GM19351 (cell line): ENCODE results near the gene SLC22A23.

Source experiments
- ATAC-seq: cut with Tn5 transposase; IDR thresholded peaks from one replicate; pipeline ENCODE4 v1.9.1; 2021; ENCODE audit warnings: mild to moderate bottlenecking, moderate library complexity; ENCODE audit not compliant: unreplicated experiment

SLC22A23 gene

GRCh38 chr6:3289664-3290055, 167.2 kb downstream of the SLC22A23 start:
- no peak for ATAC-seq

GRCh38 chr6:3288711-3289663, 167.9 kb downstream of the SLC22A23 start:
- ATAC-seq, result no peak

GRCh38 chr6:3287976-3288707, 168.7 kb downstream of the SLC22A23 start:
- ATAC-seq, result no peak

GRCh38 chr6:3287308-3287707, 169.5 kb downstream of the SLC22A23 start:
- no peak for ATAC-seq

- ATAC-seq, result no peak
Observed at GRCh38 chr6:3286641-3287171, 170.1 kb downstream of the SLC22A23 start.

- no peak for ATAC-seq
Observed at GRCh38 chr6:3285732-3286131, 171.1 kb downstream of the SLC22A23 start.

- no peak for ATAC-seq
Observed at GRCh38 chr6:3285049-3285639, 171.7 kb downstream of the SLC22A23 start.

GRCh38 chr6:3284436-3284876, 172.4 kb downstream of the SLC22A23 start:
- ATAC-seq, result no peak

GRCh38 chr6:3283641-3284435, 173.0 kb downstream of the SLC22A23 start:
- ATAC-seq, result no peak

- ATAC-seq, result no peak
Observed at GRCh38 chr6:3283241-3283640, 173.6 kb downstream of the SLC22A23 start.

GRCh38 chr6:3282476-3283236, 174.2 kb downstream of the SLC22A23 start:
- no peak for ATAC-seq

GRCh38 chr6:3281631-3282475, 175.0 kb downstream of the SLC22A23 start:
- ATAC-seq, result no peak

- ATAC-seq, result no peak
Observed at GRCh38 chr6:3280866-3281465, 175.9 kb downstream of the SLC22A23 start.

- no peak for ATAC-seq
Observed at GRCh38 chr6:3280091-3280490, 176.8 kb downstream of the SLC22A23 start.

GRCh38 chr6:3278691-3279090, 178.2 kb downstream of the SLC22A23 start:
- ATAC-seq, result no peak

- ATAC-seq, result no peak
Observed at GRCh38 chr6:3277851-3278416, 178.9 kb downstream of the SLC22A23 start.

GRCh38 chr6:3277251-3277650, 179.6 kb downstream of the SLC22A23 start:
- ATAC-seq, result no peak
